Astrocyte (in vitro differentiated cells and primary cell): ENCODE data around the gene COPS2.

ENCODE experiments used
- CTCF ChIP-seq: IDR thresholded peaks from 2 replicates; pipeline ENCODE4 v1.5.1; 2011; ENCODE audit warnings: low read depth, mild to moderate bottlenecking, inconsistent platforms, low read length, moderate library complexity; ENCODE audit not compliant: insufficient read depth
- EZH2 ChIP-seq: IDR thresholded peaks from 2 replicates; pipeline ENCODE4 v1.6.1; 2012; ENCODE audit warnings: mild to moderate bottlenecking, low read length, inconsistent platforms; ENCODE audit not compliant: insufficient read depth

- TF ChIP-seq CTCF (no peak), EZH2 (no peak)
These were observed 40.3 kb downstream of the COPS2 start for GRCh38 chr15:49115062-49115461.
